A673 (cell line): ENCODE data around the gene SPDYE8. TPM values are rescaled to one million over a fixed set of nuclear protein-coding genes. Genes with fewer than 3 reads are reported as not detected.
"Not testable (repeated sequence)": the region's sequence is repeated elsewhere in the genome, so short reads cannot be mapped to it uniquely, and the experiment has no call there.

ENCODE experiments used
- BruUV-seq: library from RNA; stranded (reverse); fragments of 400-500 nt; replicated peaks from 2 replicates; lab custom pipeline; 2021; lab: Mats Ljungman, UMichigan
- CTCF ChIA-PET: fragments of 300-600 bp; sonication (Branson Sonifier 250); formaldehyde crosslinking; loops from one replicate; lab custom pipeline; 2022; ENCODE audit warnings: antibody characterized with exemption; lab: Charles Lee
- POLR2A ChIA-PET: fragments of 300-600 bp; sonication (Branson Sonifier 250); formaldehyde crosslinking; loops from one replicate; lab custom pipeline; 2022; ENCODE audit warnings: antibody characterized with exemption; ENCODE audit not compliant: low non-redundant PET; lab: Charles Lee
- DNase-seq: peaks from one replicate; pipeline ENCODE4 v3.0.0-alpha.2; 2015; ENCODE audit warnings: low spot score
- H3K27ac ChIP-seq: fragments of 200-600 bp; sonication (generic); 2 replicates; pipeline ENCODE4 v1.5.1; 2016; ENCODE audit warnings: mixed run types, low read depth, mild to moderate bottlenecking, mixed read lengths, antibody characterized with exemption, low read length; ENCODE audit not compliant: poor library complexity, severe bottlenecking
- H3K27me3 ChIP-seq: fragments of 200-600 bp; sonication (generic); replicated peaks from 2 replicates; pipeline ENCODE4 v1.6.1; 2017; ENCODE audit warnings: mixed run types, low read depth, mild to moderate bottlenecking, mixed read lengths, antibody characterized with exemption, low read length; ENCODE audit not compliant: insufficient read depth, poor library complexity
- H3K36me3 ChIP-seq: fragments of 200-600 bp; sonication (generic); 2 replicates; pipeline ENCODE4 v1.6.1; 2016; ENCODE audit warnings: mixed run types, mild to moderate bottlenecking, mixed read lengths, antibody characterized with exemption, low read length; ENCODE audit not compliant: insufficient read depth, poor library complexity, severe bottlenecking
- H3K4me1 ChIP-seq: fragments of 200-600 bp; sonication (generic); 2 replicates; pipeline ENCODE4 v1.6.1; 2017; ENCODE audit warnings: mixed run types, mild to moderate bottlenecking, mixed read lengths, antibody characterized with exemption, low read length; ENCODE audit not compliant: insufficient read depth, poor library complexity, severe bottlenecking
- H3K4me3 ChIP-seq: fragments of 200-600 bp; sonication (generic); 2 replicates; pipeline ENCODE4 v1.5.1; 2016; ENCODE audit warnings: low read depth, mixed run types, mild to moderate bottlenecking, mixed read lengths, low read length; ENCODE audit not compliant: poor library complexity, severe bottlenecking
- H3K9me3 ChIP-seq: fragments of 200-600 bp; sonication (generic); 2 replicates; pipeline ENCODE4 v1.6.1; 2016; ENCODE audit warnings: mixed run types, low read depth, mild to moderate bottlenecking, mixed read lengths, antibody characterized with exemption, low read length; ENCODE audit not compliant: poor library complexity, severe bottlenecking
- intact Hi-C: fragments of 100-400 bp; cut with micrococcal nuclease; formaldehyde crosslinking; loops from one replicate; pipeline ENCODE4 v1.10.0; 2022; ENCODE audit not compliant: unreplicated experiment
- total RNA-seq: library from RNA; stranded (reverse); gene quantifications from 2 replicates; pipeline ENCODE4 v1.2.3, GENCODE V29; 2021

SPDYE8 gene
- total RNA-seq, 1 experiment from 2014 or later, result not detected

GRCh38 chr7:72995484-72995883 is 34.1 kb downstream of the SPDYE8 start:
- H3K4me1 ChIP-seq, H3K27me3 ChIP-seq, H3K9me3 ChIP-seq, intact Hi-C loops, CTCF ChIA-PET, DNase-seq, H3K27ac ChIP-seq, POLR2A ChIA-PET, H3K36me3 ChIP-seq, H3K4me3 ChIP-seq, BruUV-seq: not testable (repeated sequence)

- H3K4me1 ChIP-seq, CTCF ChIA-PET, H3K27ac ChIP-seq, POLR2A ChIA-PET, H3K9me3 ChIP-seq, H3K27me3 ChIP-seq, BruUV-seq, H3K36me3 ChIP-seq, intact Hi-C loops, DNase-seq, H3K4me3 ChIP-seq: not testable (repeated sequence)
Measured at GRCh38 chr7:72990146-72990913, 39.2 kb downstream of the SPDYE8 start.

GRCh38 chr7:72982084-72982483 is 47.5 kb downstream of the SPDYE8 start:
- DNase-seq, H3K27ac ChIP-seq, H3K4me3 ChIP-seq, H3K4me1 ChIP-seq, POLR2A ChIA-PET, intact Hi-C loops, H3K36me3 ChIP-seq, CTCF ChIA-PET, H3K9me3 ChIP-seq, H3K27me3 ChIP-seq, BruUV-seq: not testable (repeated sequence)

- POLR2A ChIA-PET, CTCF ChIA-PET, H3K4me1 ChIP-seq, DNase-seq, H3K36me3 ChIP-seq, H3K27me3 ChIP-seq, intact Hi-C loops, H3K27ac ChIP-seq, H3K4me3 ChIP-seq, BruUV-seq, H3K9me3 ChIP-seq: not testable (repeated sequence)
Measured at GRCh38 chr7:72980382-72980781, 49.2 kb downstream of the SPDYE8 start.

- H3K36me3 ChIP-seq, H3K9me3 ChIP-seq, DNase-seq, H3K27ac ChIP-seq, H3K4me1 ChIP-seq, H3K27me3 ChIP-seq, BruUV-seq, H3K4me3 ChIP-seq, intact Hi-C loops, CTCF ChIA-PET, POLR2A ChIA-PET: not testable (repeated sequence)
Measured at GRCh38 chr7:72976434-72976833, 53.1 kb downstream of the SPDYE8 start.

- H3K36me3 ChIP-seq, result not testable (repeated sequence)
Measured at GRCh38 chr7:72975656-72976286, 53.8 kb downstream of the SPDYE8 start.

GRCh38 chr7:72974781-72975180 is 54.8 kb downstream of the SPDYE8 start:
- H3K36me3 ChIP-seq, H3K4me3 ChIP-seq, DNase-seq, intact Hi-C loops, H3K9me3 ChIP-seq, CTCF ChIA-PET, POLR2A ChIA-PET, H3K4me1 ChIP-seq, H3K27ac ChIP-seq, BruUV-seq, H3K27me3 ChIP-seq: not testable (repeated sequence)

More at GRCh38 chr7:72975656-72976286, 53.8 kb downstream of the SPDYE8 start:
- BruUV-seq, DNase-seq, intact Hi-C loops, H3K4me3 ChIP-seq, H3K9me3 ChIP-seq, H3K4me1 ChIP-seq, CTCF ChIA-PET, H3K27me3 ChIP-seq, H3K27ac ChIP-seq, POLR2A ChIA-PET: not testable (repeated sequence)
